ENCODE results near the gene PCDHA4.
"Not testable (repeated sequence)": the region's sequence is repeated elsewhere in the genome, so short reads cannot be mapped to it uniquely, and the experiment has no call there.

PCDHA4 gene

DNA sequence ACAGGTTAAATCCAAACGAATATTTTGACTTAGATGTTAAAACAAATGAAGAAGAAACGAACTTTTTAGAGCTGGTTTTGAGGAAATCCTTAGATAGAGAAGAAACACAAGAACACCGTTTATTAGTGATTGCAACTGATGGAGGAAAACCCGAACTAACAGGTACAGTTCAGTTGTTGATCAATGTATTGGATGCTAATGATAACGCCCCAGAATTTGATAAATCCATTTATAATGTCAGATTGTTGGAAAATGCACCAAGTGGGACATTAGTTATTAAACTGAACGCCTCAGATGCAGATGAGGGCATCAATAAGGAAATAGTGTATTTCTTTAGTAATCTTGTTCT is 15.4 kb downstream of the PCDHA4 start:
- no peak for DNase-seq

DNA sequence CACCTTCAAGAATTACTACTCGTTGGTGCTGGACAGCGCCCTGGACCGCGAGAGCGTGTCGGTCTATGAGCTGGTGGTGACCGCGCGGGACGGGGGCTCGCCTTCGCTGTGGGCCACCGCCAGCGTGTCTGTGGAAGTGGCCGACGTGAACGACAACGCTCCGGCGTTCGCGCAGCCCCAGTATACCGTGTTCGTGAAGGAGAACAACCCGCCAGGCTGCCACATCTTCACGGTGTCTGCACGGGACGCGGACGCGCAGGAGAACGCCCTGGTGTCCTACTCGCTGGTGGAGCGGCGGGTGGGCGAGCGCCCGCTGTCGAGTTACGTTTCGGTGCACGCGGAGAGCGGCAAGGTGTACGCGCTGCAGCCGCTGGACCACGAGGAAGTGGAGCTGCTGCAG is 16.1 kb downstream of the PCDHA4 start:
- DNase-seq, result not testable (repeated sequence)

DNA sequence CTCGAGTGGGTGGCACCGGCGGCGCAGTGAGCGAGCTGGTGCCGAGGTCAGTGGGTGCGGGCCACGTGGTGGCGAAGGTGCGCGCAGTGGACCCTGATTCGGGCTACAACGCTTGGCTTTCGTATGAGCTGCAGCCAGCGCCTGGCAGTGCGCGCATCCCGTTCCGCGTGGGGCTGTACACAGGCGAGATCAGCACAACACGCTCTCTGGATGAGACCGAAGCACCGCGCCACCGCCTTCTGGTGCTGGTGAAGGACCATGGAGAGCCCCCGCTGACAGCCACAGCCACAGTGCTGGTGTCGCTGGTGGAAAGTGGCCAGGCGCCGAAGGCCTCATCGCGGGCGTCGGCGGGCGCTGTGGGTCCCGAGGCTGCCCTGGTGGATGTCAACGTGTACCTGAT is 16.6 kb downstream of the PCDHA4 start:
- no peak for DNase-seq

DNA sequence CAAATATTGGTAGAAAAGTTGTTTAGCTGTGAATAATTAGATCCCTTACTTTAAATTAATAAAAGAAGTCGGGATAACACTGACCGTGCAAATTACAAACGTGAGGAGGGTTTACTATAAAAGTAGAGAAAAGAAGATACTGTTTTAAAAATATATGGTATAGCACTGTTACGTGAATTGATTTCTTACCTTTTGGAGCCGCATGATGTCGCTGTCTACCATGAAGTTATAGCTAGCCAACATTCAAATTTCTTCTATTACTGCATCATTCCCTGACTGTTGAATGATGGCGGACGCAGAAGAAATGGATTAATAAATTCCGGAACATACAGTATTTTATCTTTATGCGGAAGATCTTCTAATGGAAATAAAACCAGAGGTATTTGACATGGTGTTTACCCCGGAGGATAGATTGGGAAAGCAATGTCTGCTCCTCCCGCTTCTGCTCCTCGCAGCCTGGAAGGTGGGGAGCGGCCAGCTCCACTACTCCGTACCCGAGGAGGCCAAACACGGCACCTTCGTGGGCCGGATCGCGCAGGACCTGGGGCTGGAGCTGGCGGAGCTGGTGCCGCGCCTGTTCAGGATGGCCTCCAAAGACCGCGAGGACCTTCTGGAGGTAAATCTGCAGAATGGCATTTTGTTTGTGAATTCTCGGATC is 21.0 kb downstream of the PCDHA4 start, which contains the start of gene PCDHA6:
Gene PCDHA6, plus strand, starts transcription at position 257 of the 658 bp plus-strand sequence. Its CDS starts 132 bp downstream, at position 389.
- DNase-seq, result no peak

DNA sequence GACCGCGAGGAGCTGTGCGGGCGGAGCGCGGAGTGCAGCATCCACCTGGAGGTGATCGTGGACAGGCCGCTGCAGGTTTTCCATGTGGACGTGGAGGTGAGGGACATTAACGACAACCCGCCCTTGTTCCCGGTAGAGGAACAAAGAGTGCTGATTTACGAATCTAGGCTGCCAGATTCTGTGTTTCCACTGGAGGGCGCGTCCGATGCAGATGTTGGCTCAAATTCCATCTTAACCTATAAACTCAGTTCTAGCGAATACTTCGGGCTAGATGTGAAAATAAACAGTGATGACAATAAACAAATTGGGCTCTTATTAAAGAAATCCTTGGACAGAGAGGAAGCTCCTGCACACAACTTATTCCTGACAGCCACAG is 21.5 kb downstream of the PCDHA4 start:
- no peak for DNase-seq

DNA sequence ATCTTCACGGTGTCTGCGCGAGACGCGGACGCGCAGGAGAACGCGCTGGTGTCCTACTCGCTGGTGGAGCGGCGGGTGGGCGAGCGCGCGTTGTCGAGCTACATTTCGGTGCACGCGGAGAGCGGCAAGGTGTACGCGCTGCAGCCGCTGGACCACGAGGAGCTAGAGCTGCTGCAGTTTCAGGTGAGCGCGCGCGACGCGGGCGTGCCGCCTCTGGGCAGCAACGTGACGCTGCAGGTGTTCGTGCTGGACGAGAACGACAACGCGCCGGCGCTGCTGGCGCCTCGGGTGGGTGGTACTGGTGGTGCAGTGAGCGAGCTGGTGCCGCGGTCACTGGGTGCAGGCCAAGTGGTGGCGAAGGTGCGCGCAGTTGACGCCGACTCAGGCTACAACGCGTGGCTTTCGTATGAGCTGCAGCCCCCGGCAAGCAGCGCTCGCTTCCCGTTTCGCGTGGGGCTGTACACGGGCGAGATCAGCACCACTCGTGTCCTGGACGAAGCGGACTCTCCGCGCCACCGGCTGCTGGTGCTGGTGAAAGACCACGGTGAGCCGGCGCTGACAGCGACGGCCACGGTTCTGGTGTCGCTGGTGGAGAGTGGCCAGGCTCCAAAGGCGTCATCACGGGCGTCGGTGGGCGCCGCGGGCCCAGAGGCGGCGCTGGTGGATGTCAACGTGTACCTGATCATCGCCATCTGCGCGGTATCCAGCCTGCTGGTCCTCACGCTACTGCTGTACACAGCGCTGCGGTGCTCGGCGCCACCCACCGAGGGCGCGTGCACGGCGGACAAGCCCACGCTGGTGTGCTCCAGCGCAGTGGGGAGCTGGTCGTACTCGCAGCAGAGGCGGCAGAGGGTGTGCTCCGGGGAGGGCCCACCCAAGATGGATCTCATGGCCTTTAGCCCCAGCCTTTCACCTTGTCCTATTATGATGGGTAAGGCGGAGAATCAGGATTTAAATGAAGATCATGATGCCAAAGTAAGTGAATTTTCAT is 22.9 kb downstream of the PCDHA4 start:
- DNase-seq, result not testable (repeated sequence)

DNA sequence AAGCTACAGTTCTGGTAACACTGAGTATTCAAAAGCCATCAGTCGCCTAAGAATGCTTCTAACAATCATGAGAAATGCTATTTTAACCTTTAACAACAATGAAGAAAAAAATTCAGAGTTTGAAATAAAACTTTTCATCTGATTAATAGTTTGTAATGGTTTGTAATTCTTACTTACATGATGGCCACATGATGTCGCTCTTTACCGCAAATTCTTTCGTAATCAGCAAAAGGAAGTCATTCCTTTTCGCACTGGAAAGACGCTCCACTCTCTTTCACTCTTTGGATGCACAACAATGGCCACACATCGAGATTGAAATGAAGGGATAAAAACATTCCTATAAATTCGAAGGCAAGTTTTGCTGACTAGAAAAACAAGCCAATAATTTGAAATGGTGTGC is 27.1 kb downstream of the PCDHA4 start, which contains the start of gene PCDHA7:
Gene PCDHA7, plus strand, starts transcription at position 277 of the 400 bp plus-strand sequence. Its CDS starts 115 bp downstream, at position 392.
- DNase-seq, result no peak

DNA sequence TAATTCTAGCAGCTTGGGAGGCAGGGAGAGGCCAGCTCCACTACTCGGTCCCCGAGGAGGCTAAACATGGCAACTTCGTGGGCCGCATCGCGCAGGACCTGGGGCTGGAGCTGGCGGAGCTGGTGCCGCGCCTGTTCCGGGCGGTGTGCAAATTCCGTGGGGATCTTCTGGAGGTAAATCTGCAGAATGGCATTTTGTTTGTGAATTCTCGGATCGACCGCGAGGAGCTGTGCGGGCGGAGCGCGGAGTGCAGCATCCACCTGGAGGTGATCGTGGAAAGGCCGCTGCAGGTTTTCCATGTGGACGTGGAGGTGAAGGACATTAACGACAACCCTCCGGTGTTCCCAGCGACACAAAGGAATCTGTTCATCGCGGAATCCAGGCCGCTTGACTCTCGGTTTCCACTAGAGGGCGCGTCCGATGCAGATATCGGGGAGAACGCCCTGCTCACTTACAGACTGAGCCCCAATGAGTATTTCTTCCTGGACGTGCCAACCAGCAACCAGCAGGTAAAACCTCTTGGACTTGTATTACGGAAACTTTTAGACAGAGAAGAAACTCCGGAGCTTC is 27.7 kb downstream of the PCDHA4 start:
- DNase-seq, result not testable (repeated sequence)

DNA sequence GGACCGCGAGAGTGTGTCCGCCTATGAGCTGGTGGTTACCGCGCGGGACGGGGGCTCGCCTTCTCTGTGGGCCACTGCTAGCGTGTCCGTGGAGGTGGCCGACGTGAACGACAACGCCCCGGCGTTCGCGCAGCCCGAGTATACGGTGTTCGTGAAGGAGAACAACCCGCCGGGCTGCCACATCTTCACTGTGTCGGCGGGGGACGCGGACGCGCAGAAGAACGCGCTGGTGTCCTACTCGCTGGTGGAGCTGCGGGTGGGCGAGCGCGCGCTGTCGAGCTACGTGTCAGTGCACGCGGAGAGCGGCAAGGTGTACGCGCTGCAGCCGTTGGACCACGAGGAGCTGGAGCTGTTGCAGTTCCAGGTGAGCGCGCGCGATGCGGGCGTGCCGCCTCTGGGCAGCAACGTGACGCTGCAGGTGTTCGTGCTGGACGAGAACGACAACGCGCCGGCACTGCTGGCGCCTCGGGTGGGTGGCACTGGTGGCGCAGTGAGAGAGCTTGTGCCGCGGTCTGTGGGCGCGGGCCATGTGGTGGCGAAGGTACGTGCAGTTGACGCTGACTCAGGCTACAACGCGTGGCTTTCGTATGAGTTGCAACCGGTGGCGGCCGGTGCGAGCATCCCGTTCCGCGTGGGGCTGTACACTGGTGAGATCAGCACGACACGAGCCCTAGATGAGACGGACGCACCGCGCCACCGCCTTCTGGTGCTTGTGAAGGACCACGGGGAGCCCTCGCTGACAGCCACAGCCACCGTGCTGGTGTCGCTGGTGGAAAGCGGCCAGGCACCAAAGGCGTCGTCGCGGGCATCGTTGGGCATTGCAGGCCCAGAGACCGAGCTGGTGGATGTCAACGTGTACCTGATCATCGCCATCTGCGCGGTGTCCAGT is 29.0 kb downstream of the PCDHA4 start:
- DNase-seq, result no peak

DNA sequence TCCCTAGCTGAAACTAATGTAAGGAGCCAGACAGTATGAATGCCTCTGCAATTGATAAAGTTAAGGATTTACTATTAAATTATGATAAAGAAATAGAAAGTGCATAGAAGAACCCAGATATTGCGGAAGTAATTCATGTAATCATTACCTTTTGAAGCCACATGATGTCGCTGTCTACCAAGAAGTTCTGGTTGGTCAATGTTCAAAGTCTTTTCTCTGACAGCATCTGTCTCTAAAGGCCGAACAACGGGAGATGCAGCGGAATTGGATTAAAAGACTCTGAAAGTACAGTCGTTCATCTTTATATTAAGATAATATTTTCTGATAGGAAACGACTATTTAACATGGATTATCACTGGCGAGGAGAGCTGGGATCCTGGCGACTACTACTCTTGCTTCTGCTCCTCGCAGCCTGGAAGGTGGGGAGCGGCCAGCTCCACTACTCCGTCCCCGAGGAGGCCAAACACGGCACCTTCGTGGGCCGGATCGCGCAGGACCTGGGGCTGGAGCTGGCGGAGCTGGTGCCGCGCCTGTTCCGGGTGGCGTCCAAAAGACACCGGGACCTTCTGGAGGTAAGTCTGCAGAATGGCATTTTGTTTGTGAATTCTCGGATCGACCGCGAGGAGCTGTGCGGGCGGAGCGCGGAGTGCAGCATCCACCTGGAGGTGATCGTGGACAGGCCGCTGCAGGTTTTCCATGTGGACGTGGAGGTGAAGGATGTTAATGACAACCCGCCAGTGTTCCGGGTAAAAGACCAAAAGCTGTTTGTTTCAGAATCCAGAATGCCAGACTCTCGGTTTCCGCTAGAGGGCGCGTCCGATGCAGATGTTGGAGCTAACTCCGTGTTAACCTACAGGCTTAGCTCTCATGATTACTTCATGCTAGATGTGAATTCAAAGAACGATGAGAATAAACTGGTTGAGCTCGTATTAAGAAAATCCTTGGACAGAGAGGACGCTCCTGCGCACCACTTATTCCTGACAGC is 34.4 kb downstream of the PCDHA4 start, which contains the start of gene PCDHA8:
Gene PCDHA8, plus strand, starts transcription at position 210 of the 985 bp plus-strand sequence. Its CDS starts 135 bp downstream, at position 345.
- no peak for DNase-seq

DNA sequence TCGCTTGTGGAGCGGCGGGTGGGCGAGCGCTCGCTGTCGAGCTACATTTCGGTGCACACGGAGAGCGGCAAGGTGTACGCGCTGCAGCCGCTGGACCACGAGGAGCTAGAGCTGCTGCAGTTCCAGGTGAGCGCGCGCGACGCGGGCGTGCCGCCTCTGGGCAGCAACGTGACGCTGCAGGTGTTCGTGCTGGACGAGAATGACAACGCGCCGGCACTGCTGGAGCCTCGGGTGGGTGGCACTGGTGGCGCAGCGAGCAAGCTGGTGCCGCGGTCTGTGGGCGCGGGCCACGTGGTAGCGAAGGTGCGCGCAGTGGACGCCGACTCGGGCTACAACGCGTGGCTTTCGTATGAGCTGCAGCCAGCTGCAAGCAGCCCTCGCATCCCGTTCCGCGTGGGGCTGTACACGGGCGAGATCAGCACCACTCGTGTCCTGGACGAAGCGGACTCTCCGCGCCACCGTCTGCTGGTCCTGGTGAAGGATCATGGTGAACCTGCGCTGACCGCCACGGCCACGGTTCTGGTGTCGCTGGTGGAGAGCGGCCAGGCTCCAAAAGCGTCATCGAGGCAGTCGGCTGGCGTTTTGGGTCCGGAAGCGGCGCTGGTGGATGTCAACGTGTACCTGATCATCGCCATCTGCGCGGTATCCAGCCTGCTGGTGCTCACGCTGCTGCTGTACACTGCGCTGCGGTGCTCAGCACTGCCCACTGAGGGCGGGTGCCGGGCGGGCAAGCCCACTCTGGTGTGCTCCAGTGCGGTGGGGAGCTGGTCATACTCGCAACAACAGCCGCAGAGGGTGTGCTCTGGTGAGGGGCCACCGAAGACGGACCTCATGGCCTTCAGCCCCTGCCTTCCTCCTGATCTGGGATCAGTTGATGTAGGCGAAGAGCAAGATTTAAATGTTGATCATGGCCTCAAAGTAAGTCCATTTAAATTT is 36.2 kb downstream of the PCDHA4 start:
- DNase-seq, result no peak

DNA sequence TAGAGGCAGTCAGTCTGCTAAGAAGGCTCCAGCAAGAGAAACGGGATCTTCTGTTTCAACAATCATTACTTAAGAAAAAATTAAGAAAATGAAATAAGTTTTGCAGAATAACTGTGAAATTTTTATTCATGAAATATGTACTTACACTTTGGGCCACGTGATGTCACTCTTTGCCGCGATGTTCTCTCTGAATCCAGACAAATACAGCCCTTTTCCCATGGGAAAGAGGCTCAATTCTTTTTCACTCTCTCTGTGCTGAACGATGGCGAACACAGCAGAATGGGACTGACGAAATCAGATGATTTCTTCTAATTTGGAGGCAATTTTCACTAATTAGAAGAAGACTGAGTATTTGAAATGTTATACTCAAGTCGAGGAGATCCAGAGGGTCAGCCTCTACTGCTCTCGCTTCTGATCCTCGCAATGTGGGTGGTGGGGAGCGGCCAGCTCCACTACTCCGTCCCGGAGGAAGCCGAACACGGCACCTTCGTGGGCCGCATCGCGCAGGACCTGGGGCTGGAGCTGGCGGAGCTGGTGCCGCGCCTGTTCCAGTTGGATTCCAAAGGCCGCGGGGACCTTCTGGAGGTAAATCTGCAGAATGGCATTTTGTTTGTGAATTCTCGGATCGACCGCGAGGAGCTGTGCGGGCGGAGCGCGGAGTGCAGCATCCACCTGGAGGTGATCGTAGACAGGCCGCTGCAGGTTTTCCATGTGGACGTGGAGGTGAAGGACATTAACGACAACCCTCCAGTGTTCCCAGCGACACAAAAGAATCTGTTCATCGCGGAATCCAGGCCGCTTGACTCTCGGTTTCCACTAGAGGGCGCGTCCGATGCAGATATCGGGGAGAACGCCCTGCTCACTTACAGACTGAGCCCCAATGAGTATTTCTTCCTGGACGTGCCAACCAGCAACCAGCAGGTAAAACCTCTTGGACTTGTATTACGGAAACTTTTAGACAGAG is 41.6 kb downstream of the PCDHA4 start, which contains the start of gene PCDHA9:
Gene PCDHA9, plus strand, starts transcription at position 244 of the 964 bp plus-strand sequence. Its CDS starts 114 bp downstream, at position 358.
- peak; percentile 67 for DNase-seq

DNA sequence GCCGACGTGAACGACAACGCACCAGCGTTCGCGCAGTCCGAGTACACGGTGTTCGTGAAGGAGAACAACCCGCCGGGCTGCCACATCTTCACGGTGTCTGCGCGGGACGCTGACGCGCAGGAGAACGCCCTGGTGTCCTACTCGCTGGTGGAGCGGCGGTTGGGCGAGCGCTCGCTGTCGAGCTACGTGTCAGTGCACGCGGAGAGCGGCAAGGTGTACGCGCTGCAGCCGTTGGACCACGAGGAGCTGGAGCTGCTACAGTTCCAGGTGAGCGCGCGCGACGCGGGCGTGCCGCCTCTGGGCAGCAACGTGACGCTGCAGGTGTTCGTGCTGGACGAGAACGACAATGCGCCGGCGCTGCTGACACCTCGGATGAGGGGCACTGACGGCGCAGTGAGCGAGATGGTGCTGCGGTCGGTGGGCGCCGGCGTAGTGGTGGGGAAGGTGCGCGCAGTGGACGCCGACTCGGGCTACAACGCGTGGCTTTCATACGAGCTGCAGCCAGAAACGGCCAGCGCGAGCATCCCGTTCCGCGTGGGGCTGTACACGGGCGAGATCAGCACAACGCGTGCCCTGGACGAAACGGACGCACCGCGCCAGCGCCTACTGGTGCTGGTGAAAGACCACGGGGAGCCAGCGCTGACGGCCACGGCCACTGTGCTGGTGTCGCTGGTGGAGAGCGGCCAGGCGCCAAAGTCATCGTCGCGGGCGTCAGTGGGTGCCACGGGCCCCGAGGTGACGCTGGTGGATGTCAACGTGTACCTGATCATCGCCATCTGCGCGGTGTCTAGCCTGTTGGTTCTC is 43.2 kb downstream of the PCDHA4 start:
- DNase-seq, result not testable (repeated sequence)

DNA sequence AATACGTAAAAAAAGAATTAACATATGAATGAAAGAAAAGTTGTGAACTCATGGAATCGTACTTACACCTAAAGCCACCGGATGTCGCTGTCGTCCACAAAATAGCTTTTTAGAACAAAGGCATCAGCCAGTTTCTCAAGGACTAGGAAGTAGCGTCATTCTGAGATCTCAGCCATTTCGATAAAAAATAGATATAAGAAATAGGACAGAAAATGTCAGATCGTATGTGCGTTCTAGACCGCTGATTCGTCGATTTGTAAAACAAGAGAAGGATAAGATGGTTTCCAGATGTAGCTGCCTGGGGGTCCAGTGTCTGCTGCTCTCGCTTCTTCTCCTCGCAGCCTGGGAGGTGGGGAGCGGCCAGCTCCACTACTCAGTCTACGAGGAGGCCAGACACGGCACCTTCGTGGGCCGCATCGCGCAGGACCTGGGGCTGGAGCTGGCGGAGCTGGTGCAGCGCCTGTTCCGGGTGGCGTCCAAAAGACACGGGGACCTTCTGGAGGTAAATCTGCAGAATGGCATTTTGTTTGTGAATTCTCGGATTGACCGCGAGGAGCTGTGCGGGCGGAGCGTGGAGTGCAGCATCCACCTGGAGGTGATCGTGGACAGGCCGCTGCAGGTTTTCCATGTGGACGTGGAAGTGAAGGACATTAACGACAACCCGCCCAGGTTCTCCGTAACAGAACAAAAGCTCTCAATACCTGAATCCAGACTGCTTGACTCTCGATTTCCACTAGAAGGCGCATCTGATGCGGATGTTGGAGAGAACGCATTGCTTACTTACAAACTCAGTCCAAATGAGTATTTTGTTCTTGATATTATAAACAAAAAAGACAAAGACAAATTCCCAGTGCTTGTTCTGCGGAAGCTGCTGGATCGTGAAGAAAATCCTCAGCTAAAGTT is 49.2 kb downstream of the PCDHA4 start, which contains the start of gene PCDHA10:
Gene PCDHA10, plus strand, starts transcription at position 126 of the 903 bp plus-strand sequence. Its CDS starts 152 bp downstream, at position 278.
- no peak for DNase-seq

DNA sequence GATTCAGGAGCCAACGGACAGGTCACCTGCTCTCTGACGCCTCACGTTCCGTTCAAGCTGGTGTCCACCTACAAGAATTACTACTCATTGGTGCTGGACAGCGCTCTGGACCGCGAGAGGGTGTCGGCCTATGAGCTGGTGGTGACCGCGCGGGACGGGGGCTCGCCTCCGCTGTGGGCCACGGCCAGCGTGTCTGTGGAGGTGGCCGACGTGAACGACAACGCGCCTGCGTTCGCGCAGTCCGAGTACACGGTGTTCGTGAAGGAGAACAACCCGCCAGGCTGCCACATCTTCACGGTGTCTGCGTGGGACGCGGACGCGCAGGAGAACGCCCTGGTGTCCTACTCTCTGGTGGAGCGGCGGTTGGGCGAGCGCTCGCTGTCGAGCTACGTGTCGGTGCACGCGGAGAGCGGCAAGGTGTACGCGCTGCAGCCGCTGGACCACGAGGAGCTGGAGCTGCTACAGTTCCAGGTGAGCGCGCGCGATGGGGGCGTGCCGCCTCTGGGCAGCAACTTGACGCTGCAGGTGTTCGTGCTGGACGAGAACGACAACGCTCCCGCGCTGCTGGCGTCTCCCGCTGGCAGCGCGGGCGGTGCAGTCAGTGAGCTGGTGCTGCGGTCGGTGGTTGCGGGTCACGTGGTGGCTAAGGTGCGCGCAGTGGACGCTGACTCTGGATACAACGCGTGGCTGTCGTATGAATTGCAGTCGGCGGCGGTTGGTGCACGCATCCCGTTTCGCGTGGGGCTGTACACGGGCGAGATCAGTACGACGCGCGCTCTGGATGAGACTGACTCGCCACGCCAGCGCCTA is 50.5 kb downstream of the PCDHA4 start:
- DNase-seq, result no peak

DNA sequence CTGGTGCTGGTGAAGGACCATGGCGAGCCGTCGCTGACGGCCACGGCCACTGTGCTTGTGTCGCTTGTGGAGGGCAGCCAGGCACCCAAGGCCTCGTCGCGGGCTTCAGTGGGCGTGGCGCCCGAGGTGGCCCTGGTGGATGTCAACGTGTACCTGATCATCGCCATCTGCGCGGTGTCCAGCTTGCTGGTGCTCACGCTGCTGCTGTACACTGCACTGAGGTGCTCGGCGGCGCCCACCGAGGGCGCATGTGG is 51.0 kb downstream of the PCDHA4 start:
- DNase-seq, result no peak
